A204.1 (cell line): Measurements from ENCODE around the gene FOCAD.

ENCODE experiments used
- FAIRE-seq: peaks from 2 replicates; lab custom pipeline; 2012; peaks lifted over from hg19 to GRCh38; lab: Jason Lieb, UNC

The FOCAD gene

DNA sequence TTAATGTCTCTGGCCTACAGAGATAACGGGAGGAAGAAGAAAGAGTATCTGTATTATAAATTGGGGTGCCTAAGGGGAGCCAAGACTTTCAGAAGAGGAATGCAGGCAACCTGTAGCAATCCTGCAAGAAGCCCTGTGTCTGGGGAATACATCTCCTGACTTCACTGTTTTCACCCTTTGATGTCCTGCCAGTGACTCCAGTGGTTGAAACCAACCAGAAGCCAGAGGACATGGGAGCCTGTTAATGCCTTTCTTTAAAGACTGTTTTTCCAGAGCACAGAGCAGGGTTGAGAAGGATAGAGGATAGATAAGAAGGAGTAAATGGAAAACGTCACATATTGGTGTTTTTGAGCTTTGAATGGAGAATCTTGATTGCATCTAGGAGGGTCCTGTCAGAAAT lies 196.2 kb downstream of the FOCAD start:
- no peak for FAIRE-seq

GRCh38 chr9:20880675-20881074 lies 196.6 kb downstream of the FOCAD start:
- FAIRE-seq, result peak; percentile 44

GRCh38 chr9:20884985-20885593 lies 201.0 kb downstream of the FOCAD start:
- FAIRE-seq, result peak; percentile 96

DNA sequence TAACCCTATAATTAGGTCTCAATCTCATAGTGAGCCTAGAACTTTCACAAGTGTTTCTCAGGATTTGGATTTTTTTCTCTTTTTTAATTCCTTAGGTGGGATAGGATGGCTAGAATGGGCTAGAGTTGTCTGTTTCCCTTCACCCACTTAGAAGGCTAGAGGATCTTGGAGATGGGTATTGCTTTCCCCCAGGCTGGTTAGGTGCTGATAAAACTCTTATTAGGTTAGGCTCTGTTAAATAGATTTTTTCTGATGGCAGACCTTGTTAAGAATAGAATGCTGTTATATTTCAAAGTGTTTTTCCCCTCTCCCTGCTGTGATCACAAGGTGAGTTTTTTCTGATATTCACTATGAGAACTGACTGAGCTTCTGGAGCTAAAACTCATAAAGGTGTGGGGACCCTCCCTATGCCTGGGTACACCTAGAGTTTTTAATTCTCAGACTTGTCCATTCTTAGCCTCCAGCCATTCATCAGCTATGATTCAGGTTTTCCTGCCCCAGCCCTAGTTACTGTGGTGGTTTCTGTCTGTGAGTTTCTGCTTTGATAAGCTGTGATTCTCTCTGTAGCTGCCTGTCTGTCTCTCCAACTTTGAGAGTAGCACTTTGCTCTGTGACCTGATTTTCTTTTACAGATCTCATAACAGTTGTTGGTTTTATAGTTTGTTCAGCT lies 215.0 kb downstream of the FOCAD start:
- FAIRE-seq, result no peak

DNA sequence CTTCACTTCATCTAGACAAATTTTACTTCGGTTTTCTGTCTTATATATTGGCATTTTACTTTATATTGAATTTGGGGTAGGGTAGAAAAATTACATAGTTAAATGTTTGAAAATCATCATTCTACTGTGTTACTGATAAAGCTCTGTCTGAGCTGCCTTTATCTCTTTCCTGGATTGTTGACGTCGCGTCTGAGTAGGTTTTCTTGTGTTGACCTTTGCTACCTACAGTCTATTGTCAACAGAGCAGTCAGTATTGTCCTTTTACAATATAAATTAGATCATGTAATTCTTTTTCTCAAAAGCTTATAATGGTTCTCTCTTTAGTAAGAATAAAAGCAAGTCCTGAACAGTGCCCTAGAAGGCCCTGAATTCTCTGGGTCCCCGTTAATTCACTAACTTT lies 219.2 kb downstream of the FOCAD start:
- FAIRE-seq, result no peak

DNA sequence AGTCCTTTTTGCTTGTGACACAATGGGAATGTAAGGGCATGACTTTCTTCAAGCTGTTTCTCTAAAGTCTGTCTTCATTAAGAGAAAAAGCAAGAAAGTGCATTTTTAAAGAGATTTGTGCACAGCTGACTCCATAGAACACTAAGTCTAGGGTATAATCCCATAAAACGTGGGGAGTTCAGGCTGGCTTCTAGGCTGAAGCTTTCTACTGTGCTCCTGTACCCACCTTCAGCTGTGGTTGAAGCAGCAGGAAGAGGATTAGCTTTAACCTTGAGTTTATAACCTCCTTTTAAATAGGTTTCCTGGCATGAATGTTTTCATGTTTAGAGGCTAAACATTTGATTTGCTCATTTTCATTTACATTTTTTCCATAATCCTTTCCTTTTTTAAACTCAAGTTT lies 220.9 kb downstream of the FOCAD start:
- no peak for FAIRE-seq

DNA sequence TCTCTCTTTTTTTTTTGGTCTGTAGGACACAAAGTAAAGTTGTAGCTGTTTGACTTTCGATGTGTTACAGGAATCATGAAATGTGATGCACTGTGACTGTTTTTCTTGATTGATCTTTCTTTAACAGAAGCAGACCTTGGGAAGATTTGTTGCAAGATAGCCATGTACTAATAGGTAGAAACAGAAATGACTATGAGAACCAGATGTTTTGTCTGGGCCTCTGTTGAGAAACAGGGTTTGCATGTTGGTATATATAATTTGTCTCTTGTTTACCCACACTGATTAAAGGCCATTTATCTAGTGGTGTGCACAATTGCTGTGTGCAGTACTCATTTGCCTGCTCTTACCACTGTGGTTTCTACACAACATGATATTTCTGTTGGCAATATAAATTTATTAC lies 222.3 kb downstream of the FOCAD start:
- FAIRE-seq, result no peak

DNA sequence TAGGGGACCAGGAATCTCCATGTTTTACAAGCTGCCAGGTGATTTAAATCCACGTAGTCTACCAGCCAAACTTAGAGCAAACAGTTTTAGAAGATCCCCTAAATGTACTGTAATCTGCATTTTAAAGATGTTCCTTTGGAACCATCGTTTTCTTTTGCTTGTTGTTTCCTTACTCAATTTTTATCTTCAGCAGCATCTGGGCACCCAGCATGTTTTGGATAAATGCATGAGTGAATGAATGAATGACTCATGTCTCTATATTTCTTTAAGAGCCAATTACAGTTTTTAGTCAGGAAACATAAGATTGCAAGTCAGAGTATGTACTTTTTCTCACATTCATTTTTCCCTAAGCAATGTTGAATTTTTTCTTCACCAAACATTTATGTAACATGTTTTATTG lies 224.4 kb downstream of the FOCAD start:
- no peak for FAIRE-seq

DNA sequence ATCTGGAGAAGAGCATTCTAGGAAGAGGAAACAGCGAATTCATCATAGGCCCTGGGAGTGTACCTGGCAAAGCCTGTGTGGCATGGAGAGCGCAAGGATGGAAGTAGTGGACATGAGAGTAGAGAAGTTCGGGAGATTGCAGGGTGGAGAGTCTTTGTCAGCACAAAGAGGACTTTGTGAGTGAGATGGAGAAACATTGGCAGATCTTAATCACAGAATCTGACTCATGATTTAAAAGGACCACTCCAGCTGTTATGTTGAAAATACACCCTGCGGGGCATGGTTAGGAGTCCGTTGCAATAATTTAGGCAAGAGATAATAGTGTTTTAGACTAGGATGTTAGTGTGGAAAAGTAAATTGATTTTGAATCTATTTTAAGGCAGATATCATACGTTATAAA lies 230.5 kb downstream of the FOCAD start:
- FAIRE-seq, result no peak

GRCh38 chr9:20921362-20921761 lies 237.3 kb downstream of the FOCAD start:
- no peak for FAIRE-seq

DNA sequence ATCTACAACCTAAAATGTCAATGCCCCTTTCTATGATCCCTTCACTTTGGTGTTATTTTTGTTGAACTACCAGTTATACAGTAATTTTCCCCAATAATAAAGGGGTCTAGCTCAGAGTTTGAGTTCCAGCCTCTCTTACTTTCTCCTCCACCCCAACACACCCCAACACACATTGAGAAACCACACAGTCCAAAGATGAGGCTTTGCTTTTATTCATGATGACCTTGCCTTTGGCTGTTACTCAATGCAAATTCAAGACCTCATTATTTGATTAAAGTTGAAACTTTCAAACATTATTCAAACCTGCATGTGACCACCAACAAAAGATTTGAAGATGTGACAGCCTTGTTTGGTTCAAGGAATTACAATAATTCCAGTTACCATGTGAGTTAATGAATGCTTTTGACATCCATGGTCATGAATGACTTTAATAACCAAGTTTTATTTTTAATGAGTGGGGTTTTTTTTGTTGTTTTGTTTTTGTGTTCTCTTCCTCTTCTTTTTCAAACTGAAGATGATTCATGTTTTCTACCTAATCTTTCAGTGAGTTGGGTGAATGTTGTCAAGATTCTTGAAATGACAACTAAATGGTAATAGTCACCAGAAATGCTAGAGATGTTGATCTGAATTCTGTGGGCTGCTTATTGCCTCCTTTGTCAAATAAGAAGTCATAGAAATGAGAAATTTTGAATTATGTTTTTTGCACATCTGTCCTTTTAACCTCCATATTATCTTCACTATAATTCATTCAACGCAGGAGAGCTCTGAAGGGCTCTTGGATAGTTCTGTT lies 241.4 kb downstream of the FOCAD start:
- FAIRE-seq, result no peak

GRCh38 chr9:20929276-20929675 lies 245.2 kb downstream of the FOCAD start:
- no peak for FAIRE-seq

DNA sequence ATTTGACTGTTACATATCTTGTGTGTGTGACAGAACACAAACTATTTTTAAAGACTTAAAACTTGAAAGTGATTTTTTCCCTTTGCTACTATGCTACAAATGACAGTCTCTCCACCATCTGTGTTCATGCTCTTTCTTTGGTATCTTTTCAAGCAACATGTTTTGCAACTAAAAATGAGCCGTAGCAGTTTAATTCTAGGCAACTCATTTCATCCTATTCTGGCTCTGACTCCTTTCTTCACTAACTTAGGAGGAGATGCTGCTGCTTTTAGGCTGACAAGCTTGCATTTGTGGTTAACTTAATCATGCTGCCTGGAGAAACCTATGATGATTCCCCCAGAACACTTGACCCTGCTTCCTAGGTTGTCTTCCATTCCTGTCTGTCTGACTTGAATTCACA lies 246.8 kb downstream of the FOCAD start:
- no peak for FAIRE-seq

DNA sequence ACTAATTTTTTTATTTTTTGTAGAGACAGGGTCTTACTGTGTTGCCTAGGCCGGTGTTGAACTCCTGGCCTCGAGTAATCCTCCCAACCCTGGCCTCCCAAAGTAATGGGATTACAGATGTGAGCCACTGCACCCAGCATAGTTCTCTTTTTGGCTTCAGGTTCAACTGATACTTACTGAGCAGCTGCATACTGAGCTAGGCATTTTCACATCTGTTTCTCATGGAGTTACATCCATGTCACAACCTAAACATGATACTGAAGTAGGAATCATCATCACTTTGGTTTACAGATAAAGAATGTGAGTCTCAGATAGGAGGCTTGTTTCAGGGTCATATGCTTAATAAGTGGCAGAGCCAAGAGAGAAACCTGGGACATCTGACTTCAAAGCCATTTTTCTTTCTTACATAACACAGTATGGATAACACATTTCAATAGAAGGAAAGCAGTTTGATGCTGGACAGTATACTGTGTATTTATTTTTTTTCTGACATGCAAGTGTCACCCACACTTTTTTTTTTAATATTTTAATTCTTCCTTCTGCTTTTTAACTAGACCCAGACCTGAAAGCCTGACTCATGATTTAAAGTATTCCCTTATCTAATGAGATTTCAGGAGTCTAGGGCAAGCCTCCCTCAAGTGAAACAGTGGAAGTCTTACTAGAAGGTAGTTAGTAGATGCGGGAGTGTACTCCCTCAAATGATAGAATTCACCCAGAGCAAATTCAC lies 256.6 kb downstream of the FOCAD start:
- no peak for FAIRE-seq

DNA sequence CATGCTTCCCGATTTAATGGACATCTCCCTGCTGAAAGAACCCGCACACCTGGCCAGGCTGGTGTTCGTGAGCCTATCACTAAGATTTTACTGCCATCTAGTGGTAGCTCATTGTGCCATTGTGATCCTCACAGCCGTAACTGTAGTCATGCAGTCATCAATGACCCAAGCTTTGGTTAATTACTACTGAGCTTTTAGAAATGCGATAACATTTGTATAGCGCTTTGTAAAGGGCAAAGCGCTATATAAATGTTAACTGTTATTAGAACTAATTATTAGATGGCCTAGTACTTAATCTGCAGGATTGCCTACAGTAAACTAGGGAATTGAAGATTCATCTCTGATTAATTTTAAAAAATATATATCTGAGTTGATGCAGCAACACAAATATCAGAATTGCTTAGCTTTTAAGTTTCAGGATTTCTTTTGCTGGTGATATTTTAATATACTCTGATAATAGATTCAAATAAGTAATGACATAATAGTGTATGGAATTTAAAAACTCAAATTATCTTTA lies 257.2 kb downstream of the FOCAD start:
- FAIRE-seq, result peak; percentile 91

DNA sequence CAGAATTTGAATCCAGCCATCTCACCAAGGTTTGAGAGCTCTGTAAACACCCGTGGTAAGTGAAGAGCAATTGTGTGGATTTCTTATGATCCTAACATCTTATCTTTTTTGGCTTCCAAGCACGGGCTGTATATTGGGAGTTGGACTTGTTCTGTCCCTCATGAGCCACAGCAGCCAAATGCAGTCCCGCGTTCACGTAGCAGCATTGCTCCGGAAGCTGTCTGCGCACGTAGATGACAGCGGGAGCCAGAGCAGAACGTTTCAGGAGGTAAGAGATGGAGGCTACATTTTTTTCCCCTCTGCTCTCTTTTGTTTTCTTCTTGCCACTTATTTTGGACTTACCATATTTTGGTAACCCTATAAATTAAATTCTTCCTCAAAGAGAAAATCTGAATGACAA lies 260.4 kb downstream of the FOCAD start:
- no peak for FAIRE-seq

GRCh38 chr9:20945269-20945668 lies 261.2 kb downstream of the FOCAD start:
- no peak for FAIRE-seq

GRCh38 chr9:20945856-20946255 lies 261.8 kb downstream of the FOCAD start:
- FAIRE-seq, result no peak

DNA sequence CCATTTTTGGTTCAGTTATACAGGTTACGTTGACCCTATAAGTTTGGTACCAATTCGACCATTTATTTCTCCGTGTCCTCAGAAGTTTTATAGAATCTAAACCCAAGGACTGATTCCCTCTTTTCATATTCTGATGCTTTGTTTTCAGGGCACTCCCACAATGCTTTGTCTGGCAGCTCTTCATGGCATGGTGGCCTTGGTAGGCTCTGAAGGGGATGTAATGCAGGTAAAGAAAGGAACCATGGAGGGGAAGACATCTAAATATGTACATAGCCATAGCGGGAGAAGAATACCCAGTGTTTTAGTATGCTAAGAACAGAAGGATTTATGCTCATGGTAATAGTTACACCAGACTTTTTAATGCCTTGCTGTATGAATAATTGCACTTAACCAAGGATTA lies 264.6 kb downstream of the FOCAD start:
- FAIRE-seq, result no peak

- FAIRE-seq, result no peak
Measured at GRCh38 chr9:20950707-20951106, 266.6 kb downstream of the FOCAD start.

DNA sequence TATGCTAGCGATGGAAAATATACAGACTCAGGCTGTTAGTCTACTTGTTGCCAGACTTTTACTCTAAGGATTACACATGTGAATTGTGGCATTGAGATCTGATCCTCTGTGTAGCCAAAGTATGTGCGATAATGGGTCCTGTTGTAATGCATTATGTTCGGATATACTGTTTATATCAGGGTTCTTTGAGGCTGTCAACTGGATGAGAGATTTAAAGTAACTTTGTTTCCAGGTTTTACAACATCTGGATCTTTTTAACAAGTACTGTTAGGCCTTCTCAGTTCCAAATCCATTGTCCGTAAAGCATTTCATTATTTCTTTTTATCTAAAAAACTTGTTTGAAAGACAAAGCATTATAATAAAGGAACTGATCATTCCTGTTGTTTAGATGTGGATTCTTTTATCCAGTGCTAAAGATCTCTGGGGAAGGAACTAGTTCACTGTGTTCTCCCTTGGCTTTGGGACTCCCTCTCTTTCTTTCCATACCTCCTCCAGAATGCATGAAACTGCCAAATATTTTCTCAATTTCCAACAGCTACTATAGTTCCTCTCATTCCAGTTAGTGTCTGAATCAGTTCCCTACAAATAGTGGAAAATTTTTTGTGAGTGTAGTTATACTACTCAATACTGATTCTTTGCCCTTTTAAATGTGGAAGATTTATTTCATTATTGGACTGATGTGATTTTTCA lies 278.6 kb downstream of the FOCAD start:
- FAIRE-seq, result no peak

DNA sequence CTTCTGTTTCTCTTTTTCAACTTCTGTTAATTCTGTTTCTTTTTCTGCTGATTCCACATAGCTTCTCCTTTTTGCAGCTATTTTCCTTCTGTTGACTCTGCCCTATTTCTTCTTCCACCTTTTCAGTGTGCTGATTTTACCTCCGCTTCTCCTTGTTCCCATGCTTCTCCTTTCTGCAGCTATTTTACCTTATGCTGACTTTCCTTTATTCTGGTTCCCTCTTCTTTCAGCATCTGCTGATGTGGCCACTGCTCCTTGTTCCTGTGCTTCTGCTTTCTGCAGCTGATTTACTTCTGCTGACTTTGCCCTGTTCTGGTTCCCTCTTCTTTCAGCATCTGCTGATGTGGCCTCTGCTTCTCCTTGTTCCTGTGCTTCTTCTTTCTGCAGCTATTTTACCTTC lies 288.6 kb downstream of the FOCAD start:
- no peak for FAIRE-seq
